Skin of body (tissue), 3 donors: ENCODE results near the gene TMF1. TPM values are rescaled to one million over a fixed set of nuclear protein-coding genes. Genes with fewer than 3 reads are reported as not detected.

ENCODE experiments used
- DNase-seq: peaks from one replicate; lab custom pipeline; 2025; lab: John Stamatoyannopoulos, UW
- small RNA-seq: library from RNA; depleted of rRNA; stranded (forward); fragments of <200 nt; gene quantifications from one replicate; pipeline ENCODE3, GENCODE V24; 2014; ENCODE audit warnings: low replicate concordance
- total RNA-seq: library from RNA; depleted of rRNA; stranded (reverse); fragments of >200 nt; gene quantifications from one replicate; pipeline ENCODE4 v1.2.3, GENCODE V29; 2014

Gene TMF1
- total RNA-seq, 1 donor from 2014 or later: 38.2 TPM

GRCh38 chr3:68977486-68978167, 74.5 kb downstream of the TMF1 start:
- no peak for DNase-seq

GRCh38 chr3:68974711-68975110, 77.4 kb downstream of the TMF1 start:
- DNase-seq: no peak

DNA sequence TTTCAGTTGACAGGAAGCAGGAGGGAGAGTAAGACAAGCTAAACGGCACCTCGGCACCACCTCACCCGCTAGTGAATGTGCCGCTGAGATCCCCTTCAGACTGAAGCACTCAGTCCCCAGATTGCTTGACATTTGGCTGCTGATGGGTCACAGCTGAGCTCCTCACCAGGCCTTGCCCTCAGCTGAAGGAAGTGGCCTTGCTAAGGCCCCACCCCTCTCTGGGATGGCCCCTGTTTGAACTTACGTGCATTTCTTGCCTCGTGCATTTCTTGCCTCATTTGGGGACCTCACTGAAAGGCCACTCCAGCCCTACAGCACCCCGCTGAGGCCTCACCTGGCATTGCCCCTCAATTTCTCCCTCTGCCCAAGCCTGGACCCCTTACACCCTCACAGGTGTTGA, 78.5 kb downstream of the TMF1 start:
- no peak for DNase-seq

- DNase-seq: no peak
Measured at GRCh38 chr3:68972358-68972979, 79.7 kb downstream of the TMF1 start.

Small RNAs within 50 kb of the gene (small RNA-seq; reads per million reads assigned to genes)
- not detected for gene MIR3136

Other genes with a start within 250 kb of the TMF1 start
- not detected for gene TAFA4, start 119.8 kb downstream of the TMF1 start, total RNA-seq
- 18.2 TPM for gene EOGT, start 38.6 kb downstream of the TMF1 start, total RNA-seq
- gene UBA3, start 28.0 kb upstream of the TMF1 start, total RNA-seq: 74.8 TPM
- gene ARL6IP5, start 32.6 kb upstream of the TMF1 start, total RNA-seq: 72.7 TPM
- 8.9 TPM for gene LMOD3, start 70.3 kb upstream of the TMF1 start, total RNA-seq